Measurements from ENCODE around the gene TSPAN11.

The TSPAN11 gene

GRCh38 chr12:30962047-30962446 is 35.5 kb downstream of the TSPAN11 start:
- DNase-seq, result no peak

GRCh38 chr12:30963709-30964564 is 37.4 kb downstream of the TSPAN11 start:
- no peak for DNase-seq

- DNase-seq, result no peak
These were observed 38.5 kb downstream of the TSPAN11 start for GRCh38 chr12:30964896-30965612.

GRCh38 chr12:30965613-30965985 is 39.1 kb downstream of the TSPAN11 start:
- DNase-seq, result no peak

GRCh38 chr12:30967026-30967425 is 40.5 kb downstream of the TSPAN11 start:
- no peak for DNase-seq

- DNase-seq, result no peak
These were observed 41.7 kb downstream of the TSPAN11 start for GRCh38 chr12:30968211-30968610.

- DNase-seq, result no peak
These were observed 42.5 kb downstream of the TSPAN11 start for GRCh38 chr12:30969006-30969405.

- no peak for DNase-seq
These were observed 43.3 kb downstream of the TSPAN11 start for GRCh38 chr12:30969606-30970395.

GRCh38 chr12:30970559-30971197 is 44.1 kb downstream of the TSPAN11 start:
- DNase-seq, result no peak

GRCh38 chr12:30972035-30972434 is 45.5 kb downstream of the TSPAN11 start:
- DNase-seq, result no peak

- no peak for DNase-seq
These were observed 46.6 kb downstream of the TSPAN11 start for GRCh38 chr12:30973175-30973574.

- DNase-seq, result no peak
These were observed 47.3 kb downstream of the TSPAN11 start for GRCh38 chr12:30973830-30974229.

GRCh38 chr12:30974746-30975500 is 48.4 kb downstream of the TSPAN11 start:
- DNase-seq, result no peak

- no peak for DNase-seq
These were observed 49.0 kb downstream of the TSPAN11 start for GRCh38 chr12:30975581-30975980.

- no peak for DNase-seq
These were observed 49.7 kb downstream of the TSPAN11 start for GRCh38 chr12:30976206-30976605.

GRCh38 chr12:30977124-30977523 is 50.6 kb downstream of the TSPAN11 start:
- DNase-seq, result no peak

- no peak for DNase-seq
These were observed 51.2 kb downstream of the TSPAN11 start for GRCh38 chr12:30977537-30978349.

- no peak for DNase-seq
These were observed 52.1 kb downstream of the TSPAN11 start for GRCh38 chr12:30978639-30979038.

GRCh38 chr12:30979371-30980259 is 53.1 kb downstream of the TSPAN11 start:
- DNase-seq, result no peak
